ENCODE measurements around the gene NDUFB3. TPM values are rescaled to one million over a fixed set of nuclear protein-coding genes. Genes with fewer than 3 reads are reported as not detected.

The NDUFB3 gene
- total RNA-seq, 1 experiment from 2014 or later, result 140 TPM

- Mint-ChIP-seq H3K4me1 (ENCODE audit: low read depth, unreplicated experiment) (peaks cover 16% of the 10 kb centered on the region), H3K36me3 (ENCODE audit: insufficient read depth, unreplicated experiment) (peaks cover 54% of the 10 kb centered on the region), H3K27ac (ENCODE audit: unreplicated experiment) (no peak overlapping the region), H3K27me3 (ENCODE audit: unreplicated experiment) (no peaks in the 10 kb centered on the region), H3K9me3 (ENCODE audit: low read depth, unreplicated experiment) (no peaks in the 10 kb centered on the region), H3K4me3 (ENCODE audit: low read depth, unreplicated experiment) (no peak overlapping the region)
- no TSS peak for BruUV-seq (replicated peaks)
- DNase-seq, result no peak
- intact Hi-C loops (cut with micrococcal nuclease; ENCODE audit: unreplicated experiment), result no loop called here
- TF ChIP-seq CTCF (IDR thresholded peaks at IDR 0.05; ENCODE audit: unreplicated experiment), result no peak
- CTCF ChIA-PET, result interaction anchor here (0.7 kb wide), 1 partner anchor 155 kb away, joined by 6 read pairs; no protein-coding TSS in a partner anchor
These were observed 3.2 kb downstream of the NDUFB3 start for GRCh38 chr2:201074996-201075395.

GRCh38 chr2:201084863-201085262 lies 13.1 kb downstream of the NDUFB3 start:
- Mint-ChIP-seq H3K9me3 (ENCODE audit: low read depth, unreplicated experiment) (no peaks in the 10 kb centered on the region), H3K27ac (ENCODE audit: unreplicated experiment) (no peak overlapping the region), H3K4me1 (ENCODE audit: low read depth, unreplicated experiment) (no peaks in the 10 kb centered on the region), H3K27me3 (ENCODE audit: unreplicated experiment) (no peaks in the 10 kb centered on the region), H3K36me3 (ENCODE audit: insufficient read depth, unreplicated experiment) (peaks cover 48% of the 10 kb centered on the region), H3K4me3 (ENCODE audit: low read depth, unreplicated experiment) (no peak overlapping the region)
- TF ChIP-seq CTCF (IDR thresholded peaks at IDR 0.05; ENCODE audit: unreplicated experiment), result no peak
- no TSS peak for BruUV-seq (replicated peaks)
- intact Hi-C loops (cut with micrococcal nuclease; ENCODE audit: unreplicated experiment), result no loop called here
- no peak for DNase-seq
- CTCF ChIA-PET, result no interaction called here

- Mint-ChIP-seq H3K36me3 (ENCODE audit: insufficient read depth, unreplicated experiment) (peaks cover 15% of the 10 kb centered on the region), H3K9me3 (ENCODE audit: low read depth, unreplicated experiment) (no peaks in the 10 kb centered on the region), H3K27ac (ENCODE audit: unreplicated experiment) (no peak overlapping the region), H3K4me3 (ENCODE audit: low read depth, unreplicated experiment) (no peak overlapping the region), H3K27me3 (ENCODE audit: unreplicated experiment) (no peaks in the 10 kb centered on the region), H3K4me1 (ENCODE audit: low read depth, unreplicated experiment) (no peaks in the 10 kb centered on the region)
- no TSS peak for BruUV-seq (replicated peaks)
- TF ChIP-seq CTCF (IDR thresholded peaks at IDR 0.05; ENCODE audit: unreplicated experiment), result no peak
- intact Hi-C loops (cut with micrococcal nuclease; ENCODE audit: unreplicated experiment), result no loop called here
- no peak for DNase-seq
- CTCF ChIA-PET, result interaction anchor here (0.7 kb wide), 1 partner anchor 117 kb away, joined by 4 read pairs; no protein-coding TSS in a partner anchor
These were observed 18.8 kb downstream of the NDUFB3 start for GRCh38 chr2:201090574-201090973.

GRCh38 chr2:201093573-201093972 lies 21.8 kb downstream of the NDUFB3 start:
- TF ChIP-seq CTCF (IDR thresholded peaks at IDR 0.05; ENCODE audit: unreplicated experiment), result no peak
- intact Hi-C loops (cut with micrococcal nuclease; ENCODE audit: unreplicated experiment), result no loop called here
- no peak overlapping the region for H3K4me3 Mint-ChIP-seq (ENCODE audit: low read depth, unreplicated experiment)
- no peaks in the 10 kb centered on the region for H3K27me3 Mint-ChIP-seq (ENCODE audit: unreplicated experiment)
- H3K36me3 Mint-ChIP-seq (ENCODE audit: insufficient read depth, unreplicated experiment), result peaks cover 6% of the 10 kb centered on the region
- CTCF ChIA-PET, result no interaction called here
- H3K4me1 Mint-ChIP-seq (ENCODE audit: low read depth, unreplicated experiment), result no peaks in the 10 kb centered on the region
- DNase-seq, result no peak
- no peak overlapping the region for H3K27ac Mint-ChIP-seq (ENCODE audit: unreplicated experiment)
- no peaks in the 10 kb centered on the region for H3K9me3 Mint-ChIP-seq (ENCODE audit: low read depth, unreplicated experiment)
- BruUV-seq (replicated peaks), result no TSS peak
